B cell (primary cell): ENCODE results near the gene CHD9. TPM values are rescaled to one million over a fixed set of nuclear protein-coding genes. Genes with fewer than 3 reads are reported as not detected.

Experiments
- ATAC-seq: fragments of 200-7000 bp; cut with Tn5 transposase; one replicate; pipeline ENCODE4 v1.10.0; 2021; ENCODE audit warnings: low read depth, mild to moderate bottlenecking, moderate number of reproducible peaks, moderate library complexity
- CTCF ChIA-PET: fragments of 350-600 bp; sonication (Branson Sonifier 250); formaldehyde crosslinking; loops from one replicate; lab custom pipeline; 2021; ENCODE audit warnings: antibody characterized with exemption, inconsistent platforms; lab: Charles Lee
- POLR2A ChIA-PET: fragments of 350-600 bp; sonication (Branson Sonifier 250); formaldehyde crosslinking; loops from one replicate; lab custom pipeline; 2021; ENCODE audit warnings: antibody characterized with exemption; lab: Charles Lee
- DNase-seq: peaks from one replicate; pipeline ENCODE4 v3.0.0; 2013
- H2AFZ ChIP-seq: 2 replicates; pipeline ENCODE4 v1.6.1; 2012; ENCODE audit warnings: mild to moderate bottlenecking, low read depth, low read length; ENCODE audit not compliant: insufficient read depth, poor library complexity, severe bottlenecking
- H3K27ac ChIP-seq, 2 donors: 1 replicate in 1 of 2; 2 replicates in 1 of 2; pipeline ENCODE4 v1.5.1; 2012 to 2013; ENCODE audit warnings: low read length in 2 of 2, mild to moderate bottlenecking in 2 of 2, moderate library complexity in 1 of 2
- H3K27me3 ChIP-seq, 4 experiments: fragments of 200-600 bp in 1 of 4; sonication (generic) in 1 of 4; replicated peaks in 1 of 4; 1 replicate in 2 of 4; 2 replicates in 2 of 4; pipeline versions ENCODE4 v1.6.1 to v1.7.0; 2013 to 2016; ENCODE audit warnings: low read length in 3 of 4, mild to moderate bottlenecking in 2 of 4, mixed read lengths in 1 of 4, moderate library complexity in 1 of 4; ENCODE audit not compliant: insufficient read depth in 4 of 4, control insufficient read depth in 3 of 4; ENCODE audit errors: control extremely low read depth in 1 of 4
- H3K36me3 ChIP-seq, 2 experiments: replicated peaks in 1 of 2; 1 replicate in 1 of 2; 2 replicates in 1 of 2; pipeline versions ENCODE4 v1.6.1 to v1.7.1; 2013; ENCODE audit warnings: low read length in 1 of 2; ENCODE audit not compliant: insufficient read depth in 2 of 2, control insufficient read depth in 1 of 2; ENCODE audit errors: control extremely low read depth in 1 of 2, extremely low read depth in 1 of 2
- H3K4me1 ChIP-seq, 2 donors: fragments of 200-600 bp in 1 of 2; sonication (generic) in 1 of 2; 1 replicate in 1 of 2; 2 replicates in 1 of 2; pipeline versions ENCODE4 v1.5.1 to v1.6.1; 2013 to 2017; ENCODE audit warnings: low read length in 2 of 2; ENCODE audit not compliant: control insufficient read depth in 2 of 2, insufficient read depth in 2 of 2
- H3K4me2 ChIP-seq: replicated peaks from 2 replicates; pipeline ENCODE3; 2012; ENCODE audit warnings: mild to moderate bottlenecking, low read depth, low read length; ENCODE audit not compliant: poor library complexity, severe bottlenecking
- H3K4me3 ChIP-seq, 5 experiments: fragments of 200-600 bp in 1 of 5; sonication (generic) in 1 of 5; 1 replicate in 3 of 5; 2 replicates in 2 of 5; pipeline versions ENCODE4 v1.5.1 to v1.7.0; 2011 to 2016; ENCODE audit warnings: low read length in 4 of 5, mild to moderate bottlenecking in 4 of 5, low read depth in 2 of 5, control low read depth in 1 of 5, moderate library complexity in 1 of 5; ENCODE audit not compliant: insufficient read depth in 1 of 5; ENCODE audit errors: control extremely low read depth in 1 of 5, extremely low read depth in 1 of 5
- H3K79me2 ChIP-seq: fragments of 200-600 bp; sonication (generic); one replicate; pipeline ENCODE4 v1.6.0; 2016; ENCODE audit warnings: low read length; ENCODE audit not compliant: control insufficient read depth, insufficient read depth
- H3K9ac ChIP-seq: fragments of 200-600 bp; sonication (generic); 2 replicates; pipeline ENCODE4 v1.6.1; 2017; ENCODE audit warnings: mild to moderate bottlenecking, low read length, moderate library complexity
- H3K9me3 ChIP-seq, 3 donors: one replicate each; pipeline versions ENCODE4 v1.6.1 to v1.7.1; 2013; ENCODE audit warnings: low read length in 2 of 3; ENCODE audit not compliant: control insufficient read depth in 2 of 3, insufficient read depth in 1 of 3; ENCODE audit errors: control extremely low read depth in 1 of 3
- H4K20me1 ChIP-seq: 2 replicates; pipeline ENCODE4 v1.6.0; 2012; ENCODE audit warnings: mild to moderate bottlenecking, low read length; ENCODE audit not compliant: insufficient read depth, control insufficient read depth, poor library complexity, severe bottlenecking
- H3K27ac Mint-ChIP-seq: one replicate; pipeline ENCODE4 v1.8.0; 2021; ENCODE audit warnings: mixed read lengths
- H3K27me3 Mint-ChIP-seq: one replicate; pipeline ENCODE4 v1.8.0; 2021; ENCODE audit warnings: mixed read lengths
- H3K4me1 Mint-ChIP-seq: one replicate; pipeline ENCODE4 v1.8.0; 2021; ENCODE audit warnings: mixed read lengths
- H3K4me3 Mint-ChIP-seq: one replicate; pipeline ENCODE4 v1.8.0; 2021; ENCODE audit warnings: mixed read lengths
- H3K9me3 Mint-ChIP-seq: one replicate; pipeline ENCODE4 v1.8.0; 2022; ENCODE audit warnings: mixed read lengths; ENCODE audit not compliant: insufficient read depth
- EZH2 ChIP-seq: IDR thresholded peaks from 2 replicates; pipeline ENCODE4 v1.6.1; 2012; ENCODE audit warnings: borderline replicate concordance, low read depth, mild to moderate bottlenecking, moderate library complexity, low read length; ENCODE audit not compliant: insufficient read depth, poor library complexity, severe bottlenecking
- WGBS: methylation state at CpG from one replicate; pipeline ENCODE4 v1.1.5; 2013; ENCODE audit warnings: missing lambda C conversion rate; ENCODE audit not compliant: insufficient coverage; 5-methylcytosine and 5-hydroxymethylcytosine counted together
- intact Hi-C: fragments of 100-400 bp; cut with micrococcal nuclease; formaldehyde crosslinking; loops from one replicate; pipeline ENCODE4 v1.10.0; 2022
- polyA plus RNA-seq: library from polyadenylated mRNA; depleted of rRNA; stranded (reverse); fragments of >200 nt; gene quantifications from 2 replicates; pipeline ENCODE4 v1.2.3, GENCODE V29; 2012
- total RNA-seq, 2 donors: library from RNA; stranded (reverse); fragments of 120-200 nt in 1 of 2; gene quantifications; 1 replicate in 1 of 2; 2 replicates in 1 of 2; pipeline versions ENCODE4 v1.2.3 to v1.2.4, GENCODE V29; 2013 to 2022
- TF ChIP-seq, protein P1 (sequence below): fragments of 200-600 bp; IDR thresholded peaks from one replicate; pipeline ENCODE4 v1.8.0; 2022; ENCODE audit warnings: antibody characterized with exemption, mild to moderate bottlenecking

CHD9 gene
- total and polyA plus RNA-seq, 2 donors (not counting 1 experiment from before 2014, with no cell fraction given) = 12.2 to 102 TPM

DNA sequence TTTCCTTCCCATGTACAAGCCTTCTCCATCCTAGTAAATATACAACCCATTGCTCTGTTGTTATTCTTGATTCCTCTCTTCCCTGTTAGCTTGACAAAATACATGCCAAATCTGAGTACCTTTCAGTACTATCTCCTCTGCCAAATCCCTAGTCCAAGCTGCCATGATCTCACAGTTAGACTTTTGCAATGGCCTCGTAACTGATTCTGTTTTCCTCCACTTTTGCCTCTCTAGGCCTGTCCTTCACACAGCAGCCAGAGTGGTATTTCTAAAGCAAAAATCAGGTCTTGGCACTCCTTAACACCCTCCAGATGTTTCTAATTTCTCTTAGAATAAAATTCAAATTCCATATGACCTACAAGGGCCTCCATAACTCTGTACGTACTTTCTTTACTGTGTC is 226.5 kb downstream of the CHD9 start:
- ATAC-seq = no peak
- TF ChIP-seq EZH2 = no peak
- TF ChIP-seq, protein P1, sequence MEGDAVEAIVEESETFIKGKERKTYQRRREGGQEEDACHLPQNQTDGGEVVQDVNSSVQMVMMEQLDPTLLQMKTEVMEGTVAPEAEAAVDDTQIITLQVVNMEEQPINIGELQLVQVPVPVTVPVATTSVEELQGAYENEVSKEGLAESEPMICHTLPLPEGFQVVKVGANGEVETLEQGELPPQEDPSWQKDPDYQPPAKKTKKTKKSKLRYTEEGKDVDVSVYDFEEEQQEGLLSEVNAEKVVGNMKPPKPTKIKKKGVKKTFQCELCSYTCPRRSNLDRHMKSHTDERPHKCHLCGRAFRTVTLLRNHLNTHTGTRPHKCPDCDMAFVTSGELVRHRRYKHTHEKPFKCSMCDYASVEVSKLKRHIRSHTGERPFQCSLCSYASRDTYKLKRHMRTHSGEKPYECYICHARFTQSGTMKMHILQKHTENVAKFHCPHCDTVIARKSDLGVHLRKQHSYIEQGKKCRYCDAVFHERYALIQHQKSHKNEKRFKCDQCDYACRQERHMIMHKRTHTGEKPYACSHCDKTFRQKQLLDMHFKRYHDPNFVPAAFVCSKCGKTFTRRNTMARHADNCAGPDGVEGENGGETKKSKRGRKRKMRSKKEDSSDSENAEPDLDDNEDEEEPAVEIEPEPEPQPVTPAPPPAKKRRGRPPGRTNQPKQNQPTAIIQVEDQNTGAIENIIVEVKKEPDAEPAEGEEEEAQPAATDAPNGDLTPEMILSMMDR = no peak
- peaks cover 13 to 51% of the 10 kb centered on the region in 2 experiments for H3K36me3 ChIP-seq
- no peaks in the 10 kb centered on the region for H3K27me3 Mint-ChIP-seq
- H3K4me3 Mint-ChIP-seq = no peak overlapping the region
- intact Hi-C loops = no loop called here
- H3K9me3 ChIP-seq = peaks cover 0 to 2% (median 0%) of the 10 kb centered on the region in 3 donors
- 100% methylated on average over 2 of the region's 2 CpGs for WGBS
- H3K4me1 ChIP-seq = no peaks in the 10 kb centered on the region
- no peaks in the 10 kb centered on the region for H3K27me3 ChIP-seq
- H3K9ac ChIP-seq = no peak overlapping the region
- no peak overlapping the region for H3K4me3 ChIP-seq
- no peak overlapping the region for H3K27ac Mint-ChIP-seq
- no peaks in the 10 kb centered on the region for H3K4me1 Mint-ChIP-seq
- POLR2A ChIA-PET = no interaction called here
- H2AFZ ChIP-seq = no peak overlapping the region
- no peak for DNase-seq
- no peak overlapping the region for H3K27ac ChIP-seq
- no peaks in the 10 kb centered on the region for H3K9me3 Mint-ChIP-seq
- no peaks in the 10 kb centered on the region for H3K79me2 ChIP-seq
- CTCF ChIA-PET = interaction anchor here (1.3 to 1.9 kb wide), 2 partner anchors 73 to 1090 kb away, joined by 3 to 4 read pairs; no protein-coding TSS in a partner anchor
- no peak overlapping the region for H3K4me2 ChIP-seq
- H4K20me1 ChIP-seq = no peaks in the 10 kb centered on the region

DNA sequence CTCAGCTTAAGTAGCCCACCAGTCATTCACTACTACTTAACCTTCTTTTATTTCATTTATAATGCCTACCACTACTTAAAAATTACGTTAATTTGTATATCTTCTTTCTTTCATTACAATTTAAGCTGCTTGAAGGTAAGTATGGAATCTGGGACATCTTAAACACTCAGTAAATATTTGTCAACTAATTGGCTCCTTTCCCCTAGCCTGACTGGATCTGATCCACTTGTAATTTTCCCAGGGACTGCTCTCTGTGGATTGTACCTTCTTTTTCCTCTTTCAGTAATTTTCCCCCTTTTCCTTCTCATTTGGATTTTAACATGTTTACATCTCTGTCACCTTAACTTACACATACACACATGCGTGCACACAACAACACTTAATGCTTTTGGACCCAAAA is 227.1 kb downstream of the CHD9 start:
- no peak for DNase-seq
- intact Hi-C loops = no loop called here
- H3K9ac ChIP-seq = no peak overlapping the region
- H3K27ac ChIP-seq = no peak overlapping the region
- Mint-ChIP-seq H3K9me3 (no peaks in the 10 kb centered on the region), H3K4me3 (no peak overlapping the region), H3K4me1 (no peaks in the 10 kb centered on the region), H3K27me3 (no peaks in the 10 kb centered on the region), H3K27ac (no peak overlapping the region)
- no peak overlapping the region for H2AFZ ChIP-seq
- WGBS = no CpG with 5 or more reads among the region's 2 CpGs
- peaks cover 11 to 51% of the 10 kb centered on the region in 2 experiments for H3K36me3 ChIP-seq
- H3K27me3 ChIP-seq = no peaks in the 10 kb centered on the region
- POLR2A ChIA-PET = no interaction called here
- no peak for TF ChIP-seq EZH2
- TF ChIP-seq, protein P1 = no peak
- peaks cover 0 to 2% (median 0%) of the 10 kb centered on the region in 3 donors for H3K9me3 ChIP-seq
- H3K4me3 ChIP-seq = no peak overlapping the region
- H3K4me1 ChIP-seq = no peaks in the 10 kb centered on the region
- H4K20me1 ChIP-seq = no peaks in the 10 kb centered on the region
- no peak overlapping the region for H3K4me2 ChIP-seq
- no peaks in the 10 kb centered on the region for H3K79me2 ChIP-seq
- CTCF ChIA-PET = no interaction called here
- ATAC-seq = no peak
